SU-DHL-6 (cell line): ENCODE data around the gene MOSMO.
"Not testable (repeated sequence)": the region's sequence is repeated elsewhere in the genome, so short reads cannot be mapped to it uniquely, and the experiment has no call there.

Experiments
- CTCF ChIP-seq: fragments of 200-600 bp; sonication (generic); IDR thresholded peaks from one replicate; pipeline ENCODE4 v1.5.1; 2017; ENCODE audit warnings: antibody characterized with exemption, mild to moderate bottlenecking, low read length, moderate library complexity; ENCODE audit not compliant: insufficient read depth, poor library complexity, severe bottlenecking
- EZH2phosphoT487 ChIP-seq: fragments of 200-600 bp; sonication (generic), shearing (Covaris generic); conservative IDR thresholded peaks from 2 replicates; pipeline ENCODE4 v1.6.1; 2018; ENCODE audit warnings: mild to moderate bottlenecking, antibody characterized with exemption, low read length, moderate library complexity, mixed read lengths

GRCh38 chr16:22111629-22112028 is 103.7 kb downstream of the MOSMO start:
- not testable (repeated sequence) for TF ChIP-seq CTCF, EZH2phosphoT487
